NCI-H524 treated with DMSO at 0.1 percent for 48 hours (cell line): ENCODE results near the gene RFPL2.

Experiments used
- DNase-seq: peaks from one replicate; lab custom pipeline; 2025; lab: John Stamatoyannopoulos, UW

The RFPL2 gene

GRCh38 chr22:32204856-32205722, at the start of gene RFPL2:
RFPL2 (minus strand) TSS chr22:32205073; CDS start chr22:32202451, 2,622 bp downstream.
- peak; percentile 65 for DNase-seq

- no peak for DNase-seq
Observed at GRCh38 chr22:32249231-32249630, 44.4 kb upstream of the RFPL2 start.

GRCh38 chr22:32248276-32248675, 43.4 kb upstream of the RFPL2 start:
- DNase-seq, result no peak

GRCh38 chr22:32246166-32246565, 41.3 kb upstream of the RFPL2 start:
- DNase-seq, result no peak

GRCh38 chr22:32245042-32245441, 40.2 kb upstream of the RFPL2 start:
- no peak for DNase-seq

- DNase-seq, result no peak
Observed at GRCh38 chr22:32244547-32244946, 39.7 kb upstream of the RFPL2 start.

- DNase-seq, result no peak
Observed at GRCh38 chr22:32240461-32240860, 35.6 kb upstream of the RFPL2 start.

GRCh38 chr22:32237906-32238305, 33.0 kb upstream of the RFPL2 start:
- DNase-seq, result no peak

- peak; percentile 89 for DNase-seq
Observed at GRCh38 chr22:32236970-32237369, 32.1 kb upstream of the RFPL2 start.

GRCh38 chr22:32233091-32233490, 28.2 kb upstream of the RFPL2 start:
- DNase-seq, result no peak

GRCh38 chr22:32232191-32232830, 27.4 kb upstream of the RFPL2 start:
- DNase-seq, result no peak

- DNase-seq, result no peak
Observed at GRCh38 chr22:32226326-32227104, 21.6 kb upstream of the RFPL2 start.

- DNase-seq, result no peak
Observed at GRCh38 chr22:32222991-32223390, 18.1 kb upstream of the RFPL2 start.

GRCh38 chr22:32219026-32219425, 14.2 kb upstream of the RFPL2 start:
- DNase-seq, result no peak

- DNase-seq, result no peak
Observed at GRCh38 chr22:32218470-32218869, 13.6 kb upstream of the RFPL2 start.

- no peak for DNase-seq
Observed at GRCh38 chr22:32217465-32217864, 12.6 kb upstream of the RFPL2 start.

- no peak for DNase-seq
Observed at GRCh38 chr22:32216911-32217310, 12.0 kb upstream of the RFPL2 start.

GRCh38 chr22:32211011-32211410, 6.1 kb upstream of the RFPL2 start:
- DNase-seq, result no peak

- DNase-seq, result no peak
Observed at GRCh38 chr22:32208681-32209080, 3.8 kb upstream of the RFPL2 start.

GRCh38 chr22:32207971-32208480, 3.2 kb upstream of the RFPL2 start:
- no peak for DNase-seq

- DNase-seq, result no peak
Observed at GRCh38 chr22:32206774-32207758, 2.2 kb upstream of the RFPL2 start.
